ENCODE measurements around the gene ZBED3. TPM values are rescaled to one million over a fixed set of nuclear protein-coding genes. Genes with fewer than 3 reads are reported as not detected.

ZBED3 gene
- total and polyA plus RNA-seq, 2 of the 8 experiments (the other 6 are each of a cell fraction or from before 2014, with no cell fraction given) = 7.9 to 9.4 TPM

GRCh38 chr5:77086689-77087483 is at the start of gene ZBED3 (continued):
- TF ChIP-seq RAD21 (IDR thresholded peaks at IDR 0.05 in 1 of 2, conservative IDR thresholded peaks at IDR 0.05 in 1 of 2; ENCODE audit: low read depth in 2 of 2, low read length in 2 of 2) = 0 out of 4 replicates have a peak, but pooled peaks of 1 of the 2 experiments have one; percentile 12
- TF ChIP-seq ATF2 (IDR thresholded peaks at IDR 0.05; ENCODE audit: low read length) = peak; percentile 82; the same call in 1 of the 2 replicates
- no peak for TF ChIP-seq KDM1A (IDR thresholded peaks at IDR 0.05; ENCODE audit: borderline replicate concordance, low read length)
- TF ChIP-seq NANOG (IDR thresholded peaks at IDR 0.05; ENCODE audit: insufficient read depth, low read depth, low read length, poor library complexity, severe bottlenecking) = no peak
- TF ChIP-seq BCL11A (IDR thresholded peaks at IDR 0.05; ENCODE audit: low read depth in 2 of 2, low read length in 2 of 2) = no peak
- TF ChIP-seq CHD1 (IDR thresholded peaks at IDR 0.05; ENCODE audit: low read depth, low read length) = no peak
- TF ChIP-seq BACH1 (IDR thresholded peaks at IDR 0.05; ENCODE audit: low read length) = no peak; the same call in none of the 2 replicates
- no peak for TF ChIP-seq NRF1 (IDR thresholded peaks at IDR 0.05; ENCODE audit: low read depth, low read length)
- peak; percentile 78 for TF ChIP-seq PHF8 (conservative IDR thresholded peaks at IDR 0.05; ENCODE audit: low read depth, low read length)
- TF ChIP-seq CEBPB (IDR thresholded peaks at IDR 0.05; ENCODE audit: low read depth, low read length) = peak; percentile 98
- TF ChIP-seq ZNF274 (IDR thresholded peaks at IDR 0.05; ENCODE audit: borderline replicate concordance, extremely low read depth, low read length) = no peak
- no peak for TF ChIP-seq CTBP2 (IDR thresholded peaks at IDR 0.05; ENCODE audit: borderline replicate concordance, insufficient read depth, insufficient read length, low read length)
- no peak for TF ChIP-seq SIRT6 (IDR thresholded peaks at IDR 0.05; ENCODE audit: low read length)
- no peak for TF ChIP-seq SP4 (IDR thresholded peaks at IDR 0.05; ENCODE audit: low read length)
- no peak for TF ChIP-seq EZH2 (IDR thresholded peaks at IDR 0.05; ENCODE audit: low read depth, low read length, severe bottlenecking)
- peak; percentile 79 for TF ChIP-seq KDM4A (IDR thresholded peaks at IDR 0.05; ENCODE audit: low read depth, low read length, severe bottlenecking)
- TF ChIP-seq SIX5 (IDR thresholded peaks at IDR 0.05; ENCODE audit: low read depth, low read length) = no peak
- TF ChIP-seq CBX5 (IDR thresholded peaks at IDR 0.05; ENCODE audit: low read depth, low read length) = no peak
- no peak for TF ChIP-seq RXRA (IDR thresholded peaks at IDR 0.05; ENCODE audit: insufficient read depth, low read depth, low read length)
- TF ChIP-seq ASH2L (IDR thresholded peaks at IDR 0.05; ENCODE audit: low read length) = peak; percentile 76
- TF ChIP-seq SP2 (IDR thresholded peaks at IDR 0.05; ENCODE audit: low read length) = no peak
- TF ChIP-seq BRCA1 (IDR thresholded peaks at IDR 0.05; ENCODE audit: low read depth, low read length) = no peak
- TF ChIP-seq TAF7 (optimal IDR thresholded peaks at IDR 0.05; ENCODE audit: borderline replicate concordance, low read depth, low read length) = peak; percentile 51
